CD4-positive, alpha-beta T cell (primary cell): ENCODE measurements around the gene VEGFC. TPM values are rescaled to one million over a fixed set of nuclear protein-coding genes. Genes with fewer than 3 reads are reported as not detected.

Experiments
- ATAC-seq: fragments of 200-7000 bp; cut with Tn5 transposase; one replicate; pipeline ENCODE4 v1.10.0; 2022; ENCODE audit warnings: mild to moderate bottlenecking; ENCODE audit not compliant: poor library complexity
- CTCF ChIA-PET: fragments of 350-600 bp; sonication (Branson Sonifier 250); formaldehyde crosslinking; loops from one replicate; lab custom pipeline; 2021; ENCODE audit warnings: antibody characterized with exemption, inconsistent platforms; lab: Charles Lee
- POLR2A ChIA-PET: fragments of 350-600 bp; sonication (Branson Sonifier 250); formaldehyde crosslinking; loops from one replicate; lab custom pipeline; 2021; ENCODE audit warnings: antibody characterized with exemption, inconsistent platforms; lab: Charles Lee
- DNase-seq, 14 experiments: peaks; one replicate each; pipeline ENCODE4 v3.0.0-alpha.2; 2013 to 2020; ENCODE audit warnings: mixed read lengths in 2 of 14
- H3K27ac ChIP-seq, 2 donors: one replicate each; pipeline versions ENCODE4 v1.5.1 to v1.7.0; 2013; ENCODE audit warnings: low read length in 2 of 2, low read depth in 1 of 2, mild to moderate bottlenecking in 1 of 2
- H3K27me3 ChIP-seq, 2 experiments: 1 replicate in 1 of 2; 2 replicates in 1 of 2; pipeline versions ENCODE4 v1.6.1 to v1.7.0; 2013; ENCODE audit warnings: low read length in 2 of 2, control low read depth in 1 of 2, mild to moderate bottlenecking in 1 of 2, moderate library complexity in 1 of 2; ENCODE audit not compliant: insufficient read depth in 2 of 2, control insufficient read depth in 1 of 2
- H3K36me3 ChIP-seq: one replicate; pipeline ENCODE4 v1.6.1; 2013; ENCODE audit warnings: low read length, control low read depth; ENCODE audit not compliant: insufficient read depth
- H3K4me1 ChIP-seq: one replicate; pipeline ENCODE4 v1.6.1; 2013; ENCODE audit warnings: low read length, control low read depth; ENCODE audit not compliant: insufficient read depth
- H3K4me3 ChIP-seq: one replicate; pipeline ENCODE4 v1.5.1; 2013; ENCODE audit warnings: mild to moderate bottlenecking, low read length, moderate library complexity
- H3K9me3 ChIP-seq, 2 experiments: 1 replicate in 1 of 2; 2 replicates in 1 of 2; pipeline versions ENCODE4 v1.6.1 to v1.7.0; 2013; ENCODE audit warnings: low read length in 2 of 2, mild to moderate bottlenecking in 2 of 2, control low read depth in 1 of 2, moderate library complexity in 1 of 2; ENCODE audit not compliant: control insufficient read depth in 1 of 2, insufficient read depth in 1 of 2
- H3K27ac Mint-ChIP-seq: one replicate; pipeline ENCODE4 v1.8.0; 2020; ENCODE audit warnings: mixed read lengths
- H3K27me3 Mint-ChIP-seq: one replicate; pipeline ENCODE4 v1.8.0; 2021; ENCODE audit warnings: mixed read lengths
- H3K36me3 Mint-ChIP-seq: one replicate; pipeline ENCODE4 v1.8.0; 2021; ENCODE audit warnings: low read depth, mixed read lengths
- H3K4me1 Mint-ChIP-seq: one replicate; pipeline ENCODE4 v1.8.0; 2021; ENCODE audit warnings: low read depth, mixed read lengths
- H3K4me3 Mint-ChIP-seq: one replicate; pipeline ENCODE4 v1.8.0; 2020; ENCODE audit warnings: mild to moderate bottlenecking, mixed read lengths
- H3K9me3 Mint-ChIP-seq: one replicate; pipeline ENCODE4 v1.8.0; 2020; ENCODE audit warnings: mixed read lengths
- intact Hi-C, 2 experiments: fragments of 100-400 bp; cut with DNase I in 1 of 2; cut with micrococcal nuclease in 1 of 2; formaldehyde crosslinking; loops; one replicate each; pipeline versions ENCODE4 v1.15.1 to v1.9.0; 2023 to 2025; cut with DNase I, micrococcal nuclease
- total RNA-seq, 174 experiments: library from RNA in 2 of 174; stranded (reverse) in 2 of 174; gene quantifications; one replicate each; pipeline ENCODE4 v1.2.3 and lab custom pipeline; 2021 to 2026
- TF ChIP-seq, protein P1 (sequence below): fragments of 200-600 bp; IDR thresholded peaks from one replicate; pipeline ENCODE4 v1.8.0; 2022; ENCODE audit warnings: antibody characterized with exemption, mild to moderate bottlenecking

Gene VEGFC
- total RNA-seq, 2 experiments from 2014 or later, result not detected

DNA sequence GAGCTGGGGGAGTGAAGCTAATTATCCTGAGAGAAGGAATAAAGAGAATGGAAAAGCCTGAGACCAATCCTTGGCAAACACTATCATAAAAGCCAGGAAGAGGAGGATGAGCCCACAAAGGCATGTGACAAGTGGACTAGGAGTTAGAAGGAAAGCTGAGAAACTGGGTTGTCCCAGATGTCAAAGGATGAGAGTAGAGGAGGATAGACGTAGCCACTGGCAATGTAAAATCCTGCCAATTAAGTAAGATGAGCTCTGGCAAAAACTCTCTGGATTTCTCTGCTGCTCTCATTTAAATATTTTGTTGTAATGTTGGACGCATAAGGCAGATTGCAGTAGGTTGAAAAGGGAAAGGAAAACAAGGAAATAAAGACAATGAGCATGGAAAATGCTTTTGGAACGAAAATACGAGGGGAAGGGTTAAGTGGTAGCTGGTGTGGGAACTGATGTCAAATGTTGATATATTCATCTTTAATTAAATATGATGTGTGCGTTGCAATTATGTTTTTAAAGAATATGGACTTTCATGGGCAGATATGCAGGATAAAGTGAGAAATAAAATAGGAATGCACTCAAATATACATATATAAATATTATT lies 14.2 kb upstream of the VEGFC start:
- Mint-ChIP-seq H3K27ac (no peak overlapping the region), H3K27me3 (peaks cover 3% of the 10 kb centered on the region), H3K9me3 (peaks cover 12% of the 10 kb centered on the region), H3K4me3 (no peak overlapping the region), H3K4me1 (no peaks in the 10 kb centered on the region), H3K36me3 (no peaks in the 10 kb centered on the region)
- POLR2A ChIA-PET, result no interaction called here
- TF ChIP-seq, protein P1, sequence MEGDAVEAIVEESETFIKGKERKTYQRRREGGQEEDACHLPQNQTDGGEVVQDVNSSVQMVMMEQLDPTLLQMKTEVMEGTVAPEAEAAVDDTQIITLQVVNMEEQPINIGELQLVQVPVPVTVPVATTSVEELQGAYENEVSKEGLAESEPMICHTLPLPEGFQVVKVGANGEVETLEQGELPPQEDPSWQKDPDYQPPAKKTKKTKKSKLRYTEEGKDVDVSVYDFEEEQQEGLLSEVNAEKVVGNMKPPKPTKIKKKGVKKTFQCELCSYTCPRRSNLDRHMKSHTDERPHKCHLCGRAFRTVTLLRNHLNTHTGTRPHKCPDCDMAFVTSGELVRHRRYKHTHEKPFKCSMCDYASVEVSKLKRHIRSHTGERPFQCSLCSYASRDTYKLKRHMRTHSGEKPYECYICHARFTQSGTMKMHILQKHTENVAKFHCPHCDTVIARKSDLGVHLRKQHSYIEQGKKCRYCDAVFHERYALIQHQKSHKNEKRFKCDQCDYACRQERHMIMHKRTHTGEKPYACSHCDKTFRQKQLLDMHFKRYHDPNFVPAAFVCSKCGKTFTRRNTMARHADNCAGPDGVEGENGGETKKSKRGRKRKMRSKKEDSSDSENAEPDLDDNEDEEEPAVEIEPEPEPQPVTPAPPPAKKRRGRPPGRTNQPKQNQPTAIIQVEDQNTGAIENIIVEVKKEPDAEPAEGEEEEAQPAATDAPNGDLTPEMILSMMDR, result no peak
- Histone ChIP-seq H3K27me3 (no peaks in the 10 kb centered on the region), H3K9me3 (no peaks in the 10 kb centered on the region), H3K27ac (no peak overlapping the region), H3K36me3 (no peaks in the 10 kb centered on the region), H3K4me1 (no peaks in the 10 kb centered on the region), H3K4me3 (no peak overlapping the region)
- ATAC-seq (no peak), DNase-seq (no peak)
- intact Hi-C loops, result no loop called here
- CTCF ChIA-PET, result no interaction called here

DNA sequence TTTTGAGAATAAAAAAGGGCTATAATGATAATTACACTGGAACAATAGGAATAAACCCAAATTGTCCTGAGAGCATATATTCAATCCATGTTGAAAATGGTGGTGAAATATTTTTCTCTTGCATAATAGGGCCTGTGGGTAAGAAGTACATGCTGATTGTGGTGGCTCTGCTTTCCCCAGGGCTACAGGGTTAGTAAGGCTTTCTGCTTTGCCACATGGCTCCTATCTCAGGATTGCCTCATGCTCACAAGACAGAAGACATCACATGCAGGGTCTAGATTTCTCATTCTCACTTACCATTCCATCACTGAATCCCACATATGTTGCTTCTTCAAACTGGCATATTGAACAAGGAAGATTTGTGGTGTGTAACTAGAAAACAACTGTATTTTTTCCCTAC lies 12.4 kb upstream of the VEGFC start:
- intact Hi-C loops, result no loop called here
- TF ChIP-seq, protein P1, result no peak
- POLR2A ChIA-PET, result no interaction called here

DNA sequence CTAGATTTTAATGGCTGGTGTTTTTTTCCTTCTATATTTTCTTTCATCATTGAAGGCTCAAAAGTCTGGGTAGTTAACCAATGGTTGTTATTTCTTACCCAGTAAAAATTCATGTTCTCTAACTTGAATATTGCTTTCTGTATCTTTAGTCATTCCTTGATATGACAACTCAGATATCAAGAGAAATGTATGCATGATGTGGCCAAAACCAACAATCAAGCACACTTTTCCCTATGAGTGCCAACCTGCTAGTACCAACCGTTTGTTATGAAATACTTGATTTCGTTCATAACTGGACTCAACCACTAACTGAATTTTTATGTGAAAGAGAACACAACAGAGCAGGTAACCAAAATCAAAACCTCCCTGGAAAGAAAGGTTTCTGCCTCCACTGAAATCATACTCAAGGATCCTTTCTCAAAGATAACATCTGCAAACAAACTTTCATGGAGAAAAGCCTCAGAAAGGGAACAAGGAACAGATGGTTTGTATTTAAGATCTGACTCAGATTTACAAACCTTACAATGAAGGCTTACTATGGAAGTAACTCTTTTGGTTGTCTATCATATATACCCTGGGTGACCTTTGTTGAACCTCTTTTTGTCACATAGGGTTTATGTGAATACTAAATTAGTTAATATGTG lies 8.3 kb upstream of the VEGFC start:
- DNase-seq (no peak), ATAC-seq (no peak)
- Histone ChIP-seq H3K9me3 (no peaks in the 10 kb centered on the region), H3K36me3 (no peaks in the 10 kb centered on the region), H3K27ac (no peak overlapping the region), H3K4me1 (no peaks in the 10 kb centered on the region), H3K27me3 (no peaks in the 10 kb centered on the region), H3K4me3 (no peak overlapping the region)
- Mint-ChIP-seq H3K36me3 (no peaks in the 10 kb centered on the region), H3K27ac (no peak overlapping the region), H3K4me3 (no peak overlapping the region), H3K27me3 (peaks cover 23% of the 10 kb centered on the region), H3K9me3 (peaks cover 7% of the 10 kb centered on the region), H3K4me1 (no peaks in the 10 kb centered on the region)
- intact Hi-C loops, result no loop called here
- POLR2A ChIA-PET, result no interaction called here
- CTCF ChIA-PET, result no interaction called here
- TF ChIP-seq, protein P1, result no peak

More for the DNA sequence above, 12.4 kb upstream of the VEGFC start:
- Histone ChIP-seq H3K36me3 (no peaks in the 10 kb centered on the region), H3K4me1 (no peaks in the 10 kb centered on the region), H3K27me3 (no peaks in the 10 kb centered on the region), H3K4me3 (no peak overlapping the region), H3K27ac (no peak overlapping the region), H3K9me3 (no peaks in the 10 kb centered on the region)
- ATAC-seq (no peak), DNase-seq (no peak)
- Mint-ChIP-seq H3K27ac (no peak overlapping the region), H3K4me3 (no peak overlapping the region), H3K27me3 (peaks cover 3% of the 10 kb centered on the region), H3K9me3 (peaks cover 12% of the 10 kb centered on the region), H3K36me3 (no peaks in the 10 kb centered on the region), H3K4me1 (no peaks in the 10 kb centered on the region)
- CTCF ChIA-PET, result no interaction called here
